GM21528 (cell line): ENCODE data around the gene ADAP1.
A peak's percentile ranks its signal among the peaks of the same experiment; 100 is the strongest.
"Not testable (repeated sequence)": the region's sequence is repeated elsewhere in the genome, so short reads cannot be mapped to it uniquely, and the experiment has no call there.

ENCODE experiments used
- ATAC-seq: cut with Tn5 transposase; IDR thresholded peaks from one replicate; pipeline ENCODE4 v1.9.1; 2021; ENCODE audit warnings: mild to moderate bottlenecking, moderate library complexity; ENCODE audit not compliant: unreplicated experiment, low FRiP score

Gene ADAP1

GRCh38 chr7:884191-885003, 70.1 kb downstream of the ADAP1 start:
- no peak for ATAC-seq

- ATAC-seq: no peak
Observed at GRCh38 chr7:883055-884021, 71.1 kb downstream of the ADAP1 start.

- ATAC-seq: no peak
Observed at GRCh38 chr7:882336-883035, 72.0 kb downstream of the ADAP1 start.

GRCh38 chr7:881441-882234, 72.8 kb downstream of the ADAP1 start:
- no peak for ATAC-seq

- no peak for ATAC-seq
Observed at GRCh38 chr7:880450-880849, 74.0 kb downstream of the ADAP1 start.

- no peak for ATAC-seq
Observed at GRCh38 chr7:879706-880105, 74.8 kb downstream of the ADAP1 start.

GRCh38 chr7:879093-879492, 75.4 kb downstream of the ADAP1 start:
- no peak for ATAC-seq

GRCh38 chr7:877312-878232, 76.9 kb downstream of the ADAP1 start:
- no peak for ATAC-seq

GRCh38 chr7:876972-877311, 77.5 kb downstream of the ADAP1 start:
- ATAC-seq: peak; percentile 27

- peak; percentile 80 for ATAC-seq
Observed at GRCh38 chr7:876077-876971, 78.2 kb downstream of the ADAP1 start, which contains the start of gene GET4. GET4 (plus strand) TSS chr7:876554; CDS start chr7:876646, 92 bp downstream.

- no peak for ATAC-seq
Observed at GRCh38 chr7:875476-876076, 78.9 kb downstream of the ADAP1 start.

- no peak for ATAC-seq
Observed at GRCh38 chr7:875051-875450, 79.4 kb downstream of the ADAP1 start.

GRCh38 chr7:874031-874749, 80.3 kb downstream of the ADAP1 start:
- ATAC-seq: no peak

- ATAC-seq: no peak
Observed at GRCh38 chr7:873367-874002, 81.0 kb downstream of the ADAP1 start.

GRCh38 chr7:872685-873084, 81.8 kb downstream of the ADAP1 start:
- not testable (repeated sequence) for ATAC-seq

- no peak for ATAC-seq
Observed at GRCh38 chr7:871900-872537, 82.5 kb downstream of the ADAP1 start.
